Fibroblast of villous mesenchyme (primary cell): Measurements from ENCODE around the gene TBX5. TPM values are rescaled to one million over a fixed set of nuclear protein-coding genes. Genes with fewer than 3 reads are reported as not detected.

Experiments used
- DNase-seq: peaks from one replicate; pipeline ENCODE4 v3.0.0-alpha.2; 2010; ENCODE audit warnings: low read depth
- H3K4me3 ChIP-seq: 2 replicates; pipeline ENCODE4 v1.5.1; 2011; ENCODE audit warnings: low read depth, mild to moderate bottlenecking, low read length
- CTCF ChIP-seq: IDR thresholded peaks from 2 replicates; pipeline ENCODE4 v1.5.1; 2012; ENCODE audit warnings: low read depth, mild to moderate bottlenecking, low read length; ENCODE audit not compliant: insufficient read depth
- total RNA-seq: library from RNA; depleted of rRNA; stranded (reverse); fragments of >200 nt; gene quantifications from 2 replicates; pipeline ENCODE4 v1.2.3, GENCODE V29; 2012

TBX5 gene
- 0.43 and 1.9 TPM in 2 replicates for total RNA-seq

- no peak for TF ChIP-seq CTCF
- peak within 1 kb of the TSS; percentile 70 for H3K4me3 ChIP-seq
- DNase-seq, result peak; percentile 78
These were observed at the start of gene TBX5 for GRCh38 chr12:114405519-114406271. Gene TBX5, minus strand, starts transcription at chr12:114406144. Its CDS starts 2,246 bp downstream, at chr12:114403898.

DNA sequence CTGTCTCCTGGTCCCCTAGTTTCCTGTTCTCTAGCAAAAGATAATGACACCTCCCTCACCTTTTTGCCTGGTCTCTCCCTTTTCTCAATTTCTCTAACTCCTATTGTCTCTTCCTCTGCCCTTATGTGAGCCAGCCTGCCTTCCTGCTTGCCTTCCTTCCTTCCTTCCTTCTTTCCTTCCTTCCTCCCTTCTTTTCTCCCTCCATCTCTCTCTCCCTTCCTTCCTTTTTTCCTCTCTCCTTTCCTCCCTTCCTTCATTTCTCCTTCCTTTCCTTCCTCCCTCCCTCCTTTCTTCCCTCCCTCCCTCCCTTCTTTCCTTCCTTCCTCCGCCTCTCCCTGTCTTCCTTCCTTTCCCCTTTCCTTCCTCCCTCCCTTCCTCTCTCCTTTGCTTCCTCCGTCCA lies 45.7 kb upstream of the TBX5 start:
- TF ChIP-seq CTCF, result no peak
- H3K4me3 ChIP-seq, result no peak overlapping the region
- DNase-seq, result no peak

GRCh38 chr12:114450515-114451300 lies 44.8 kb upstream of the TBX5 start:
- no peak overlapping the region for H3K4me3 ChIP-seq
- DNase-seq, result no peak
- no peak for TF ChIP-seq CTCF

GRCh38 chr12:114450019-114450418 lies 44.1 kb upstream of the TBX5 start:
- no peak for DNase-seq
- TF ChIP-seq CTCF, result no peak
- no peak overlapping the region for H3K4me3 ChIP-seq

DNA sequence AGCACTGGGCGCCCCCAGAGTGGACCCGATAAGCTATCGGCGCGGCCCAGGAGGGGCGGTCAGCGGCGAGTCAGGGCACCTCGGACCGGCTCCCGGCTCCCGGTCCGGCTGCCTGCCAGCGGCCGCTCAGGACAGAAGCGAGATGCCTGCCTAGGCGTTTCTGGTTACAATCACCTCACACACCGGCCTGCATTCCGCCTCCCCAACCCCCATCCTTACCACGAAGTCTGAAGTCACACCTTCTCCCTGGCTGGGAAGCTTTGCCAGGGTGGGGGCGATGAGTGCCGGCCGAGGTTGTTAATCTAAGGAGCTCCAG lies 42.6 kb upstream of the TBX5 start:
- H3K4me3 ChIP-seq, result no peak overlapping the region
- DNase-seq, result no peak
- no peak for TF ChIP-seq CTCF

- no peak for DNase-seq
- no peak for TF ChIP-seq CTCF
- H3K4me3 ChIP-seq, result no peak overlapping the region
These were observed 42.1 kb upstream of the TBX5 start for GRCh38 chr12:114447799-114448617.
